ENCODE data around the gene CCSER1. TPM values are rescaled to one million over a fixed set of nuclear protein-coding genes. Genes with fewer than 3 reads are reported as not detected.

Gene CCSER1
- total RNA-seq, 1 donor: 0.43 TPM

- no peak overlapping the region for H3K4me3 ChIP-seq (ENCODE audit: low read depth, low read length)
- no peak for DNase-seq (ENCODE audit: low read depth)
- TF ChIP-seq, protein P1, sequence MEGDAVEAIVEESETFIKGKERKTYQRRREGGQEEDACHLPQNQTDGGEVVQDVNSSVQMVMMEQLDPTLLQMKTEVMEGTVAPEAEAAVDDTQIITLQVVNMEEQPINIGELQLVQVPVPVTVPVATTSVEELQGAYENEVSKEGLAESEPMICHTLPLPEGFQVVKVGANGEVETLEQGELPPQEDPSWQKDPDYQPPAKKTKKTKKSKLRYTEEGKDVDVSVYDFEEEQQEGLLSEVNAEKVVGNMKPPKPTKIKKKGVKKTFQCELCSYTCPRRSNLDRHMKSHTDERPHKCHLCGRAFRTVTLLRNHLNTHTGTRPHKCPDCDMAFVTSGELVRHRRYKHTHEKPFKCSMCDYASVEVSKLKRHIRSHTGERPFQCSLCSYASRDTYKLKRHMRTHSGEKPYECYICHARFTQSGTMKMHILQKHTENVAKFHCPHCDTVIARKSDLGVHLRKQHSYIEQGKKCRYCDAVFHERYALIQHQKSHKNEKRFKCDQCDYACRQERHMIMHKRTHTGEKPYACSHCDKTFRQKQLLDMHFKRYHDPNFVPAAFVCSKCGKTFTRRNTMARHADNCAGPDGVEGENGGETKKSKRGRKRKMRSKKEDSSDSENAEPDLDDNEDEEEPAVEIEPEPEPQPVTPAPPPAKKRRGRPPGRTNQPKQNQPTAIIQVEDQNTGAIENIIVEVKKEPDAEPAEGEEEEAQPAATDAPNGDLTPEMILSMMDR (IDR thresholded peaks at IDR 0.05; ENCODE audit: insufficient read depth, low read depth, low read length): no peak
These were observed 113.8 kb downstream of the CCSER1 start for GRCh38 chr4:90241008-90241407.

GRCh38 chr4:90245837-90246236 is 118.6 kb downstream of the CCSER1 start:
- H3K4me3 ChIP-seq (ENCODE audit: low read depth, low read length): no peak overlapping the region
- TF ChIP-seq, protein P1 (IDR thresholded peaks at IDR 0.05; ENCODE audit: insufficient read depth, low read depth, low read length): no peak
- no peak for DNase-seq (ENCODE audit: low read depth)

DNA sequence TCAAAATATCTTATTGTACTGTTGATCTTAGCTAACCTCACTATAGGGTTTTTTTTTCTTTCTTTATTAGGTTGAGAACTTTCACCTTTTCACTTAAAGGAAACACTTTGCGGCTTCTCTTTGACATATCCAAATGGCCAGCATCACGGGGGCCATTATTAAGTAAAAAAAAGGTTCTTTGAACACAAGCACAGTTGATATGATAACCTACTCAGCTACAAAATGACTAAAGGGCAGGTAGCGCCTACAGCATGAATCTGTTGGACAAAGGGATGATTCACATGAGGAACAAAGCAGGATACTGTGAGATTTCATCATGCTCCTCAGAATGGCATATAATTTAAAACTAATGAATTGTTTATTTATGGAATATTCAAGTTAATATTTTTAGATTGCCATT is 119.6 kb downstream of the CCSER1 start:
- TF ChIP-seq, protein P1 (IDR thresholded peaks at IDR 0.05; ENCODE audit: insufficient read depth, low read depth, low read length): no peak
- no peak for DNase-seq (ENCODE audit: low read depth)
- no peak overlapping the region for H3K4me3 ChIP-seq (ENCODE audit: low read depth, low read length)

DNA sequence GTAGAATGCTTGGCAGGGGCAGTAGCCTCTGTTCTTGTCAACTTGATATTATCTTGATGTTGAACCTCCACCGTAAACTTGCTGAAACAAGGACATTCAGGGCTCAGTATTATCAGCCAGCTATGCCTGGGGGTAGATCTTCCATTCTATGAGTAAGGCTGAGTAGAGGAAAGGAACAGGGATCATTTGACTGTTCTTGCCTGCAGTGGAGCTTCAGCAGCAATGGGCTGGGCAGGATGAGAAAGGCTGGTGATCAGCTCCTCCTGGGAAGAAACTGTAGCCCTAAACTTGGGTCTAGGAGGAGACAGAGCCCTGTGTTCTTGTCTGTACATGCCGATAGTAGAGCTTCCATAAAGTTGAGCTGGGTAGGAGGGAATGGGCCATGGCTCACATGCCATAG is 127.2 kb downstream of the CCSER1 start:
- H3K4me3 ChIP-seq (ENCODE audit: low read depth, low read length): no peak overlapping the region
- TF ChIP-seq, protein P1 (IDR thresholded peaks at IDR 0.05; ENCODE audit: insufficient read depth, low read depth, low read length): no peak
- DNase-seq (ENCODE audit: low read depth): no peak

DNA sequence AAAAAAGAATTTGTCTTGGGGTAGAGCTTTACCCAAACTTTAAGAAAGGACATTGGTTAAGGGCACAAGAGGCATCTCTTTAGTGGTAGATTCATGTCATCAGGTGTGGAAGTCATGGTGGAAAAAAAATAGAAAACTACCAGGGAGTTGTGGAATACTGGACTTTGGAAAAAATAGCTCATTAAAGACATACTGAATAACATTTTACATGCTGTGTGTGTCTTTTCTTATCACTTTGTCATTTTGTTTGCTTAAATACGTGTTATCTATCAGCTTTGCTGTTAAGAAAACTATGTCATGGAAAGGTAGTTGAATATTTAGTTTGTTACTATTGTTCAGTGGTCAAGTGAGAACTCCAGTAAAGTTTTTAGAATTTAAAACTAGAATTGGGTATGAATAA is 147.0 kb downstream of the CCSER1 start:
- H3K4me3 ChIP-seq (ENCODE audit: low read depth, low read length): no peak overlapping the region
- DNase-seq (ENCODE audit: low read depth): no peak
- TF ChIP-seq, protein P1 (IDR thresholded peaks at IDR 0.05; ENCODE audit: insufficient read depth, low read depth, low read length): no peak

DNA sequence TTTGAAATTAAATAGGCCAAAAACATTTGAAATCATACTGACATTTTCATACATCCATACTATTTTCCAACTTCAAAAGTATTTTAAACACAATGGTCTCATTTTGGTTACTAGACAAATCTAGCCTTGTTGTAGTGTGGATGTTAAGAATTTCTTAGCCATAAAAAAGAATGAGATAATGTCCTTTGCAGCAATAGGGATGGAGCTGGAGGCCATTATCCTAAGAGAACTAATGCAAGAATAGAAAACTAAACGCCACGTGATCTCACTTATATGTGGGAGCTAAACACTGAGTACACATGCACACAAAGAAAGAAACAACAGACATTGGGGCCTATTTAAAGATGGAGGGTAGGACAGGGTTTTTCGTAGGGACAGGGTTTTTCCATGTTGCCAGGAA is 153.8 kb downstream of the CCSER1 start:
- TF ChIP-seq, protein P1 (IDR thresholded peaks at IDR 0.05; ENCODE audit: insufficient read depth, low read depth, low read length): no peak
- no peak overlapping the region for H3K4me3 ChIP-seq (ENCODE audit: low read depth, low read length)
- DNase-seq (ENCODE audit: low read depth): no peak

All from fibroblast of villous mesenchyme (primary cell).